ENCODE measurements around the gene ZNF747. TPM values are rescaled to one million over a fixed set of nuclear protein-coding genes. Genes with fewer than 3 reads are reported as not detected.

The ZNF747 gene
- total RNA-seq, 4 donors from 2014 or later, result 16.0 to 25.7 (median 16.8) TPM

- H3K36me3 ChIP-seq, result peaks cover 0 to 13% (median 3%) of the 10 kb centered on the region in 4 donors
- H3K27ac ChIP-seq, result no peak overlapping the region
- in situ Hi-C loops (cut with MboI; ENCODE audit: low pct_ligation_motif_present in 1 of 4, low pct_unique_long_range_greater_than_20kb in 1 of 4, low sequenced_read_pairs in 3 of 4), result loop anchor here in 1 of 4 donors (25.0 kb wide), 1 partner anchor 116 kb away; the partner anchor contains the start of genes DCTPP1 and SEPHS2
- no peak for DNase-seq
- TF ChIP-seq POLR2A (IDR thresholded peaks at IDR 0.05) (no peak), POLR2AphosphoS5 (IDR thresholded peaks at IDR 0.05) (no peak), CTCF (IDR thresholded peaks at IDR 0.05) (no peak), EP300 (IDR thresholded peaks at IDR 0.05; ENCODE audit: low read depth) (no peak)
- H3K4me1 ChIP-seq, result peaks cover 15 to 37% (median 30%) of the 10 kb centered on the region in 4 donors
- intact Hi-C loops (cut with DNase I; ENCODE audit: low total_unique reads), result no loop called here
- H3K4me3 ChIP-seq, result no peak overlapping the region
- no peaks in the 10 kb centered on the region for H3K9me3 ChIP-seq
- WGBS, 2 donors (ENCODE audit: low coverage in 1 of 2), result 75 to 83% methylated on average over 1 to 2 of the region's 2 CpGs
- no peaks in the 10 kb centered on the region for H3K27me3 ChIP-seq
Observed at GRCh38 chr16:30553393-30553899, 18.8 kb upstream of the ZNF747 start.

- in situ Hi-C loops (cut with MboI; ENCODE audit: low pct_ligation_motif_present in 1 of 4, low pct_unique_long_range_greater_than_20kb in 1 of 4, low sequenced_read_pairs in 3 of 4), result loop anchor here in 1 of 4 donors (25.0 kb wide), 1 partner anchor 116 kb away; the partner anchor contains the start of genes DCTPP1 and SEPHS2
- TF ChIP-seq POLR2AphosphoS5 (IDR thresholded peaks at IDR 0.05), result no peak
- TF ChIP-seq POLR2A (IDR thresholded peaks at IDR 0.05), result no peak
- no peak for TF ChIP-seq EP300 (IDR thresholded peaks at IDR 0.05; ENCODE audit: low read depth)
- no peak for TF ChIP-seq CTCF (IDR thresholded peaks at IDR 0.05)
- H3K36me3 ChIP-seq, result peaks cover 0 to 13% (median 3%) of the 10 kb centered on the region in 4 donors
- intact Hi-C loops (cut with DNase I; ENCODE audit: low total_unique reads), result no loop called here
- WGBS, 2 donors (ENCODE audit: low coverage in 1 of 2), result 60 to 94% methylated on average over 1 to 4 of the region's 4 CpGs
- H3K4me1 ChIP-seq, result peaks cover 15 to 40% (median 31%) of the 10 kb centered on the region in 4 donors
- H3K4me3 ChIP-seq, result no peak overlapping the region
- H3K9me3 ChIP-seq, result no peaks in the 10 kb centered on the region
- no peak overlapping the region for H3K27ac ChIP-seq
- DNase-seq, result no peak
- H3K27me3 ChIP-seq, result no peaks in the 10 kb centered on the region
Observed at GRCh38 chr16:30552956-30553355, 18.3 kb upstream of the ZNF747 start.

GRCh38 chr16:30551781-30552180 lies 17.1 kb upstream of the ZNF747 start:
- no peak overlapping the region for H3K4me3 ChIP-seq
- no peaks in the 10 kb centered on the region for H3K9me3 ChIP-seq
- TF ChIP-seq POLR2A (IDR thresholded peaks at IDR 0.05), result no peak
- TF ChIP-seq CTCF (IDR thresholded peaks at IDR 0.05), result no peak
- no peak for TF ChIP-seq EP300 (IDR thresholded peaks at IDR 0.05; ENCODE audit: low read depth)
- TF ChIP-seq POLR2AphosphoS5 (IDR thresholded peaks at IDR 0.05), result no peak
- peak overlapping the region in 1 of 4 donors; percentile 25 for H3K27ac ChIP-seq
- peaks cover 0 to 13% (median 3%) of the 10 kb centered on the region in 4 donors for H3K36me3 ChIP-seq
- WGBS, 2 donors (ENCODE audit: low coverage in 1 of 2), result 48 to 58% methylated on average over 3 of the region's 3 CpGs
- DNase-seq, result no peak
- no peaks in the 10 kb centered on the region for H3K27me3 ChIP-seq
- in situ Hi-C loops (cut with MboI; ENCODE audit: low pct_ligation_motif_present in 1 of 4, low pct_unique_long_range_greater_than_20kb in 1 of 4, low sequenced_read_pairs in 3 of 4), result loop anchor here in 1 of 4 donors (25.0 kb wide), 1 partner anchor 114 kb away; the partner anchor contains the start of genes DCTPP1 and SEPHS2
- H3K4me1 ChIP-seq, result peaks cover 9 to 39% (median 23%) of the 10 kb centered on the region in 4 donors
- intact Hi-C loops (cut with DNase I; ENCODE audit: low total_unique reads), result no loop called here

- in situ Hi-C loops (cut with MboI; ENCODE audit: low pct_ligation_motif_present in 1 of 4, low pct_unique_long_range_greater_than_20kb in 1 of 4, low sequenced_read_pairs in 3 of 4) (no loop called here), intact Hi-C loops (cut with DNase I; ENCODE audit: low total_unique reads) (no loop called here)
- no peak for DNase-seq
- no peak for TF ChIP-seq POLR2A (IDR thresholded peaks at IDR 0.05)
- no peak for TF ChIP-seq EP300 (IDR thresholded peaks at IDR 0.05; ENCODE audit: low read depth)
- no peak for TF ChIP-seq POLR2AphosphoS5 (IDR thresholded peaks at IDR 0.05)
- Histone ChIP-seq H3K9me3 (no peaks in the 10 kb centered on the region), H3K27me3 (no peaks in the 10 kb centered on the region), H3K4me3 (no peak overlapping the region), H3K4me1 (peaks cover 0 to 27% (median 13%) of the 10 kb centered on the region in 4 donors), H3K36me3 (no peaks in the 10 kb centered on the region), H3K27ac (peak overlapping the region; percentile 25 to 53 (median 46))
- 46 to 53% methylated on average over 3 to 8 of the region's 8 CpGs for whole genome bisulfite sequencing, 2 donors (ENCODE audit: low coverage in 1 of 2)
Observed at GRCh38 chr16:30548416-30549253, 14.0 kb upstream of the ZNF747 start.

Data from transverse colon (tissue), 4 donors.